Measurements from ENCODE around the gene COL25A1.
A peak's percentile ranks its signal among the peaks of the same experiment; 100 is the strongest.

Gene COL25A1

GRCh38 chr4:109010521-109010920, 291.9 kb downstream of the COL25A1 start:
- no peak for DNase-seq (ENCODE audit: low read depth, low spot score)
- no peak for TF ChIP-seq CTCF (IDR thresholded peaks at IDR 0.05; ENCODE audit: low read depth, low read length)
- no peak overlapping the region for H3K4me3 ChIP-seq (ENCODE audit: low read depth, low read length)
- in situ Hi-C loops (cut with HindIII; ENCODE audit: low sequenced_read_pairs): no loop called here

- no peak for DNase-seq (ENCODE audit: low read depth, low spot score)
- no peak overlapping the region for H3K4me3 ChIP-seq (ENCODE audit: low read depth, low read length)
- in situ Hi-C loops (cut with HindIII; ENCODE audit: low sequenced_read_pairs): no loop called here
- no peak for TF ChIP-seq CTCF (IDR thresholded peaks at IDR 0.05; ENCODE audit: low read depth, low read length)
Measured at GRCh38 chr4:109009909-109010308, 292.5 kb downstream of the COL25A1 start.

GRCh38 chr4:109007976-109008375, 294.5 kb downstream of the COL25A1 start:
- no peak for TF ChIP-seq CTCF (IDR thresholded peaks at IDR 0.05; ENCODE audit: low read depth, low read length)
- no peak overlapping the region for H3K4me3 ChIP-seq (ENCODE audit: low read depth, low read length)
- in situ Hi-C loops (cut with HindIII; ENCODE audit: low sequenced_read_pairs): no loop called here
- no peak for DNase-seq (ENCODE audit: low read depth, low spot score)

- no peak overlapping the region for H3K4me3 ChIP-seq (ENCODE audit: low read depth, low read length)
- no peak for TF ChIP-seq CTCF (IDR thresholded peaks at IDR 0.05; ENCODE audit: low read depth, low read length)
- in situ Hi-C loops (cut with HindIII; ENCODE audit: low sequenced_read_pairs): no loop called here
Measured at GRCh38 chr4:109005523-109005922, 296.9 kb downstream of the COL25A1 start.

GRCh38 chr4:109004418-109004817, 298.0 kb downstream of the COL25A1 start:
- no peak overlapping the region for H3K4me3 ChIP-seq (ENCODE audit: low read depth, low read length)
- no peak for DNase-seq (ENCODE audit: low read depth, low spot score)
- TF ChIP-seq CTCF (IDR thresholded peaks at IDR 0.05; ENCODE audit: low read depth, low read length): no peak
- in situ Hi-C loops (cut with HindIII; ENCODE audit: low sequenced_read_pairs): no loop called here

More at GRCh38 chr4:109005523-109005922, 296.9 kb downstream of the COL25A1 start:
- peak; percentile 40 for DNase-seq (ENCODE audit: low read depth, low spot score)

GRCh38 chr4:109003964-109004363, 298.5 kb downstream of the COL25A1 start:
- in situ Hi-C loops (cut with HindIII; ENCODE audit: low sequenced_read_pairs): no loop called here
- DNase-seq (ENCODE audit: low read depth, low spot score): no peak
- H3K4me3 ChIP-seq (ENCODE audit: low read depth, low read length): no peak overlapping the region
- no peak for TF ChIP-seq CTCF (IDR thresholded peaks at IDR 0.05; ENCODE audit: low read depth, low read length)
